ENCODE results near the gene EXOC6.

The EXOC6 gene

DNA sequence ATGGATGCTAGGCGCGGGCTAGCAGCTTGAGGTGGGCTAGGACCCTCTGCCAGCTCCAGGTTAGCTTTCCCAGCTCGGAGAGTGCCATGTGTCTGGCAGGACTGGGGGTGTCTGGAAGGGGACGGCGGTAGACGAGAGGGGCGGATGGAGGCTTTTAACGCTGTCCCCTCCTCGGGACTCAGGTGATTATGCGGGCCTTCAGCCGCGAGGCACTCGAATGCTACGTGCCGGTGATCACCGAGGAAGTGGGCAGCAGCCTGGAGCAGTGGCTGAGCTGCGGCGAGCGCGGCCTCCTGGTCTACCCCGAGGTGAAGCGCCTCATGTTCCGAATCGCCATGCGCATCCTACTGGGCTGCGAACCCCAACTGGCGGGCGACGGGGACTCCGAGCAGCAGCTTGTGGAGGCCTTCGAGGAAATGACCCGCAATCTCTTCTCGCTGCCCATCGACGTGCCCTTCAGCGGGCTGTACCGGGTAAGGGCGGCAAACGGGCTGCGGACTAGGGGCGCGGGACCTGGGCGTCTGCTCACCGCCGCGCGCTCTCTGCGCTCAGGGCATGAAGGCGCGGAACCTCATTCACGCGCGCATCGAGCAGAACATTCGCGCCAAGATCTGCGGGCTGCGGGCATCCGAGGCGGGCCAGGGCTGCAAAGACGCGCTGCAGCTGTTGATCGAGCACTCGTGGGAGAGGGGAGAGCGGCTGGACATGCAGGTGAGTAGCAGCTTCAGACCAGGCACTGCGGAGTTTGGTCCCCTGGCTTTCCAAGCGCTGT is 226.5 kb downstream of the EXOC6 start:
- H3K79me2 ChIP-seq (ENCODE audit: control insufficient read depth, insufficient read depth, low read length, poor library complexity): peaks cover 5% of the 10 kb centered on the region
- no peak overlapping the region for H2AK5ac ChIP-seq (ENCODE audit: low read length)
- no peak overlapping the region for H3K23ac ChIP-seq (ENCODE audit: low read length)
- peak overlapping the region; percentile 47 for H4K8ac ChIP-seq (ENCODE audit: low read depth, low read length)
- peak overlapping the region; percentile 93 for H3K4me2 ChIP-seq (ENCODE audit: low read length)
- peaks cover 25 to 37% of the 10 kb centered on the region in 2 experiments for H3K4me1 ChIP-seq (ENCODE audit: control insufficient read depth in 1 of 2, insufficient read depth in 2 of 2, low read length in 2 of 2)
- peak overlapping the region; percentile 56 for H3K18ac ChIP-seq (ENCODE audit: low read length)
- H3K27ac ChIP-seq (ENCODE audit: low read depth, low read length): no peak overlapping the region
- peaks cover 2% of the 10 kb centered on the region for H3K9me3 ChIP-seq (ENCODE audit: insufficient read depth, low read depth, low read length)
- H2AFZ ChIP-seq (ENCODE audit: insufficient read depth, low read length, poor library complexity): peak overlapping the region; percentile 62
- no peak overlapping the region for H4K91ac ChIP-seq (ENCODE audit: low read depth, low read length)
- peak overlapping the region; percentile 42 for H3K14ac ChIP-seq (ENCODE audit: low read length)
- peak overlapping the region; percentile 6 for H3K9ac ChIP-seq (ENCODE audit: low read length)
- no peak overlapping the region for H4K12ac ChIP-seq (ENCODE audit: low read depth, low read length)
- no CpG with 5 or more reads among the region's 67 CpGs for WGBS (ENCODE audit: extremely low coverage, insufficient coverage, insufficient read length)
- peak overlapping the region; percentile 69 for H3K4me3 ChIP-seq (ENCODE audit: low read depth, low read length)
- no peak overlapping the region for H2BK5ac ChIP-seq (ENCODE audit: low read depth, low read length, poor library complexity)
- H3K27me3 ChIP-seq (ENCODE audit: insufficient read depth, low read length): peaks cover 41% of the 10 kb centered on the region
- H3K79me1 ChIP-seq (ENCODE audit: low read length): peaks cover 13% of the 10 kb centered on the region
- H2BK120ac ChIP-seq (ENCODE audit: insufficient read depth, low read length, poor library complexity): peak overlapping the region; percentile 18
- H3K36me3 ChIP-seq (ENCODE audit: control insufficient read depth in 1 of 2, insufficient read depth in 2 of 2, low read length in 2 of 2): no peaks in the 10 kb centered on the region
- no peak overlapping the region for H2BK12ac ChIP-seq (ENCODE audit: low read length)
- DNase-seq: peak; percentile 38 to 72
- H3K4ac ChIP-seq (ENCODE audit: low read depth, low read length): peak overlapping the region; percentile 20

DNA sequence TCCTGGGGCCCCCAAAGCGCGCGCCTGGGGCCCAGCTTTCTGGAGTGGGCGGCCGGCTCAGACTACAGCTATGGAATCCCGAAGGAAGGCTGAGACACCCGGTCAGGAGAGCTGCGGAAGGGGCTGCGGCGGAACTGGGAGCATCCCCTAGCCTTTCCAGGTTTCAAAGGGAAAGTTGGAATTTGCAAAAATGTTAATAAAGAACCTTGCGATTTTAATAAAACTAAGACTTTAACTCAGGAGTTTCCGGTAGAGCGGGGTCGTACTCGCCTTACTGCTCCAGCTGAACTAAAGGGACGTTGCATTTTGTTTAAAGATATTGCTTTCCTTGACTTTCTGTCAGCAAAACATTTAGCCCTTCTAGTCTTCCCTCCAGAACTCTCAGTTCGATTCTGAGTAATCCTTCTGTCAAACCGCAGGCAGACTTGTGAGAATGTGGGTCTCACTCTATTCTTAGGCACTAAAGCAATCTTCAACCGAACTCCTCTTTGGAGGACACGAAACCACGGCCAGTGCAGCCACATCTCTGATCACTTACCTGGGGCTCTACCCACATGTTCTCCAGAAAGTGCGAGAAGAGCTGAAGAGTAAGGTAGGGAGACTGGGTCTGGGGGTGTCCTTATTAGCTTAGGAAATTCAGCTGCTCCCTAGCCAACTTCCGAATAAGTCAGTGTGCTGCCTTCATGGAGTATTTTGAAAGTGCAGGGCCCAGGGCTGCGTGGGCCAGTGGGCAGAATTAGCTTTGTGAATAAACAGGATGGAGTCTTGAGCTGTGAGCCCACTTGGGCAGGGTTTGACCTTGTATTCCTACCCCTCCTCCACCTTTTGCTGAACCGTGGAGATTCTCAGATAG is 227.3 kb downstream of the EXOC6 start:
- Histone ChIP-seq H3K27me3 (ENCODE audit: insufficient read depth, low read length) (peaks cover 38% of the 10 kb centered on the region), H2BK120ac (ENCODE audit: insufficient read depth, low read length, poor library complexity) (no peak overlapping the region), H3K9me3 (ENCODE audit: insufficient read depth, low read depth, low read length) (peaks cover under 1% of the 10 kb centered on the region), H3K23ac (ENCODE audit: low read length) (no peak overlapping the region), H3K9ac (ENCODE audit: low read length) (no peak overlapping the region), H2BK5ac (ENCODE audit: low read depth, low read length, poor library complexity) (no peak overlapping the region), H3K4ac (ENCODE audit: low read depth, low read length) (no peak overlapping the region), H3K4me2 (ENCODE audit: low read length) (peak overlapping the region; percentile 93), H3K18ac (ENCODE audit: low read length) (no peak overlapping the region), H3K36me3 (ENCODE audit: control insufficient read depth in 1 of 2, insufficient read depth in 2 of 2, low read length in 2 of 2) (no peaks in the 10 kb centered on the region), H2BK12ac (ENCODE audit: low read length) (peak overlapping the region; percentile 32), H3K14ac (ENCODE audit: low read length) (peak overlapping the region; percentile 13), H3K4me1 (ENCODE audit: control insufficient read depth in 1 of 2, insufficient read depth in 2 of 2, low read length in 2 of 2) (peaks cover 28 to 40% of the 10 kb centered on the region in 2 experiments), H3K27ac (ENCODE audit: low read depth, low read length) (no peak overlapping the region), H3K4me3 (ENCODE audit: low read depth, low read length) (peak overlapping the region; percentile 69), H3K79me2 (ENCODE audit: control insufficient read depth, insufficient read depth, low read length, poor library complexity) (peaks cover 5% of the 10 kb centered on the region), H2AFZ (ENCODE audit: insufficient read depth, low read length, poor library complexity) (no peak overlapping the region), H4K12ac (ENCODE audit: low read depth, low read length) (no peak overlapping the region), H4K91ac (ENCODE audit: low read depth, low read length) (no peak overlapping the region), H2AK5ac (ENCODE audit: low read length) (no peak overlapping the region), H3K79me1 (ENCODE audit: low read length) (peaks cover 19% of the 10 kb centered on the region), H4K8ac (ENCODE audit: low read depth, low read length) (no peak overlapping the region)
- WGBS (ENCODE audit: extremely low coverage, insufficient coverage, insufficient read length): no CpG with 5 or more reads among the region's 25 CpGs
- no peak for DNase-seq

DNA sequence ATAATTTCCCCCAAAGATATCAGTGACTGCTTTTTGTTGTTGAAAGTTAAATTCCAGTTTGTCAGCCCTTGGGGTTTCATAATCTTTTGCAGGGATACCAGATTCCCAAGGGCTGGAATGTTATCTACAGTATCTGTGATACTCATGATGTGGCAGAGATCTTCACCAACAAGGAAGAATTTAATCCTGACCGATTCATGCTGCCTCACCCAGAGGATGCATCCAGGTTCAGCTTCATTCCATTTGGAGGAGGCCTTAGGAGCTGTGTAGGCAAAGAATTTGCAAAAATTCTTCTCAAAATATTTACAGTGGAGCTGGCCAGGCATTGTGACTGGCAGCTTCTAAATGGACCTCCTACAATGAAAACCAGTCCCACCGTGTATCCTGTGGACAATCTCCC is 228.6 kb downstream of the EXOC6 start:
- H2BK12ac ChIP-seq (ENCODE audit: low read length): no peak overlapping the region
- no peak overlapping the region for H2BK5ac ChIP-seq (ENCODE audit: low read depth, low read length, poor library complexity)
- H3K4me2 ChIP-seq (ENCODE audit: low read length): no peak overlapping the region
- no peak overlapping the region for H2BK120ac ChIP-seq (ENCODE audit: insufficient read depth, low read length, poor library complexity)
- no peak overlapping the region for H3K9ac ChIP-seq (ENCODE audit: low read length)
- no peak overlapping the region for H3K18ac ChIP-seq (ENCODE audit: low read length)
- H3K79me1 ChIP-seq (ENCODE audit: low read length): peaks cover 27% of the 10 kb centered on the region
- no peak overlapping the region for H4K12ac ChIP-seq (ENCODE audit: low read depth, low read length)
- H3K27me3 ChIP-seq (ENCODE audit: insufficient read depth, low read length): peaks cover 33% of the 10 kb centered on the region
- no peak overlapping the region for H2AK5ac ChIP-seq (ENCODE audit: low read length)
- no peak overlapping the region for H3K4me3 ChIP-seq (ENCODE audit: low read depth, low read length)
- peaks cover 5% of the 10 kb centered on the region for H3K79me2 ChIP-seq (ENCODE audit: control insufficient read depth, insufficient read depth, low read length, poor library complexity)
- no peak overlapping the region for H3K14ac ChIP-seq (ENCODE audit: low read length)
- H3K9me3 ChIP-seq (ENCODE audit: insufficient read depth, low read depth, low read length): no peaks in the 10 kb centered on the region
- DNase-seq: peak; percentile 67 to 92
- no peak overlapping the region for H2AFZ ChIP-seq (ENCODE audit: insufficient read depth, low read length, poor library complexity)
- H3K23ac ChIP-seq (ENCODE audit: low read length): no peak overlapping the region
- H3K4me1 ChIP-seq (ENCODE audit: control insufficient read depth in 1 of 2, insufficient read depth in 2 of 2, low read length in 2 of 2): peaks cover 38 to 44% of the 10 kb centered on the region in 2 experiments
- H3K36me3 ChIP-seq (ENCODE audit: control insufficient read depth in 1 of 2, insufficient read depth in 2 of 2, low read length in 2 of 2): no peaks in the 10 kb centered on the region
- no peak overlapping the region for H4K8ac ChIP-seq (ENCODE audit: low read depth, low read length)
- no peak overlapping the region for H4K91ac ChIP-seq (ENCODE audit: low read depth, low read length)
- H3K27ac ChIP-seq (ENCODE audit: low read depth, low read length): no peak overlapping the region
- H3K4ac ChIP-seq (ENCODE audit: low read depth, low read length): no peak overlapping the region
- whole genome bisulfite sequencing (ENCODE audit: extremely low coverage, insufficient coverage, insufficient read length): no CpG with 5 or more reads among the region's 2 CpGs

DNA sequence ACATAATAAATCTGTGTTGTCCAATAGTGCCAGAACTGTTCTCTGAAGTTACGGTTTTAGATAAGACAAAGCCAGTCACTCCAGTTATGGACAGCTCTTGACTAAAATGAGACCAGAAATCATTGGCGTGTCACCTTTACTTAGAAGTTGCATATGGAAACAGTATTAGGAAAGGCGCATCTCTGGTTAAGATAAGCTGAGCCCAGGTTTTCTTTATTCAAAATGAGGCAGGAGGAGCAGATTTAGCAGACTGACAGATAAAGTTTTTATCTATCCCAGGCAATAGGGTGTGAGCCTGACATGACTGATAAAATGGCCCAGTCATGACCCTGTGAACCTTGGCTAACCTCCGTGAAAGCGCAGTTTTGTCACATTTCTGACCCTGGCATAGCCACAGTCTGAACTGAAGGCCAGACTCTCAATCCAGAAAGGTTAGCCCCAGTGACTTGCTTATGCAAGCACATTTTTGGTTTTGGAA is 229.6 kb downstream of the EXOC6 start:
- no peak overlapping the region for H3K18ac ChIP-seq (ENCODE audit: low read length)
- no peaks in the 10 kb centered on the region for H3K36me3 ChIP-seq (ENCODE audit: control insufficient read depth in 1 of 2, insufficient read depth in 2 of 2, low read length in 2 of 2)
- H3K4me3 ChIP-seq (ENCODE audit: low read depth, low read length): no peak overlapping the region
- no peak overlapping the region for H3K4ac ChIP-seq (ENCODE audit: low read depth, low read length)
- no peak overlapping the region for H3K27ac ChIP-seq (ENCODE audit: low read depth, low read length)
- no peak overlapping the region for H4K91ac ChIP-seq (ENCODE audit: low read depth, low read length)
- H3K27me3 ChIP-seq (ENCODE audit: insufficient read depth, low read length): peaks cover 23% of the 10 kb centered on the region
- H2BK120ac ChIP-seq (ENCODE audit: insufficient read depth, low read length, poor library complexity): no peak overlapping the region
- H3K79me1 ChIP-seq (ENCODE audit: low read length): peaks cover 27% of the 10 kb centered on the region
- no CpG with 5 or more reads among the region's 5 CpGs for WGBS (ENCODE audit: extremely low coverage, insufficient coverage, insufficient read length)
- no peak overlapping the region for H3K23ac ChIP-seq (ENCODE audit: low read length)
- no peak overlapping the region for H2BK5ac ChIP-seq (ENCODE audit: low read depth, low read length, poor library complexity)
- H3K4me1 ChIP-seq (ENCODE audit: control insufficient read depth in 1 of 2, insufficient read depth in 2 of 2, low read length in 2 of 2): peaks cover 33 to 36% of the 10 kb centered on the region in 2 experiments
- no peak overlapping the region for H2BK12ac ChIP-seq (ENCODE audit: low read length)
- no peak overlapping the region for H3K4me2 ChIP-seq (ENCODE audit: low read length)
- H3K9me3 ChIP-seq (ENCODE audit: insufficient read depth, low read depth, low read length): no peaks in the 10 kb centered on the region
- H4K12ac ChIP-seq (ENCODE audit: low read depth, low read length): no peak overlapping the region
- peaks cover 5% of the 10 kb centered on the region for H3K79me2 ChIP-seq (ENCODE audit: control insufficient read depth, insufficient read depth, low read length, poor library complexity)
- no peak overlapping the region for H4K8ac ChIP-seq (ENCODE audit: low read depth, low read length)
- no peak overlapping the region for H3K14ac ChIP-seq (ENCODE audit: low read length)
- H2AK5ac ChIP-seq (ENCODE audit: low read length): no peak overlapping the region
- DNase-seq: no peak
- H2AFZ ChIP-seq (ENCODE audit: insufficient read depth, low read length, poor library complexity): no peak overlapping the region
- H3K9ac ChIP-seq (ENCODE audit: low read length): no peak overlapping the region
